COLO668 (cell line): ENCODE results near the gene CD96.

Experiments
- DNase-seq: peaks from one replicate; lab custom pipeline; 2025; ENCODE audit not compliant: unreplicated experiment; lab: John Stamatoyannopoulos, UW

The CD96 gene

DNA sequence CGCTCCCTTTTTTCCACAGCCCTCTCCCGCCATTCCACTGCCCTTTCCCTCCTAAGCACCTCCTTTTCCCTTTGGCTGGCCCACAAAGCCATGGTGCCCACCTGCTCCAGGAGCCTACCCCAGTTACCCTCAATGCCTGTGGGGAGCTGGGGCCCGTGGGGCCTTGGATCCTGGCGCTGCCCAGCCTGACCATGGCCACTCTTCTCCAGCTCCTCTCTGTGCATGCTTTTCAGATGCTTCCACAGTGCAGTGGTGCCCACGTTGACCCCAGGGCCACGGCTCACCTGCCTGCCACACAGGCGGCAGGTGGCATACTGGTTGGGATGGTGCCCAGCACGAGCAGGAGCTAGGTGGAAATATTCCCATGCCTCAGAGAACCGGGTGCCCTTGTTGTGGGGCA, 51.7 kb downstream of the CD96 start:
- no peak for DNase-seq

GRCh38 chr3:111594205-111594604, 52.2 kb downstream of the CD96 start:
- no peak for DNase-seq

DNA sequence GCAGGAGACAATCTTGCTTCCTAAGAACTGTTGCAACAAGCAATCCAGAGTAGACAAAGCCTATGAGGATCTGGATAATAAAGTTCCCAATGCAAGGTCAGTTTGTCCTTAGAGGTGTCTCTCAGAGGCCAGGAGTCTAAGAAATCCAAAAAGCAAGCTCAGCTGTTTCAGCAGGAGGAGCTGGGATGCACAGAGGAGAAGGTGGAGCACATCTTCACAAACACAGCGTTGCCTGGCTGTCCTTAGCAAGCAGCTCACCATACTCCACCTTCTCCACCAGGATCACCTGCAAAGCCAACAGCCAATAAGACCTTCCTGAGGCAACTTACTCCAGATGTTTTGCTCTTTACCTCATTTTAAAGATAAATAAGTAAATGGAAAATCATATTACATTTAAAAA, 52.8 kb downstream of the CD96 start:
- DNase-seq = no peak

DNA sequence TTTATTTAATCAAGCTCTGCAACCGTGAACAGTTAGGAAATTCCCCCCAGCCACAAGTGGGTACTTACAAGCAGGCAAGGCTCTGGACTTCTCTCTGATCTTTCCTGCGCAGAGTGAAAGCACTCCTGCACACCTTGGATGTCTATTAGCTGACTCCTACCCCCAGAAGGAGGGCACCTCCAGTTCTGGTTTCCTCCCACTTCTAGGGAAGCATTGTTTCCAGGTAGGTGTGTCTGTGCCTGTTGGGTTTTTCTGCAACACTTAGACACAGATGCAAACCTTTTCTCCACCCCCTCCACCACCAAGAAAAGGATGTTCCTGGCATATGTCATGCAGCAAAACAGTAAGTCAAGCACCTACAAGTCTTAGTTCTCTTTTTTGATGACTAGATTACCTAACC, 53.2 kb downstream of the CD96 start, which contains the start of gene ZBED2:
Gene ZBED2, minus strand, starts transcription at position 115 of the 400 bp plus-strand sequence. CDS start 1,145 bp downstream, outside the sequence.
- DNase-seq = no peak

DNA sequence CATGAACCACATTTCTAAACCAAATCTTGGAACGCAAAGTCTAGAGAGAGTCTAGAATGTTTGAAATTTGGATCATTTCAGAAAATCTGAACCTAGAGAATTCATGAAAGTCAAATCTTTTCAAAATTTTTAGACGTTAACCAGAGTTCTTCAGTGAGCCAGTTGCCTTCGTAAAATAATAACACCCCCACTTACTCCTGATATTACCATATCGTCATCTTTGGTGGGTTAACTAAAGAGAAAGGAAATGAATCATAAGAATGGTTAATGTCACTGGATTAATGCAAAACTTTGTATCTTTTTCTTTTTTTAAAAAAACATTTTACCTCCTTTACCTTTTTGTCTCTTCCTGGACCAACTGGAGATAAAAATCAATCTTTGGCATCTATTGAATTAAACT, 54.3 kb downstream of the CD96 start:
- DNase-seq = no peak

DNA sequence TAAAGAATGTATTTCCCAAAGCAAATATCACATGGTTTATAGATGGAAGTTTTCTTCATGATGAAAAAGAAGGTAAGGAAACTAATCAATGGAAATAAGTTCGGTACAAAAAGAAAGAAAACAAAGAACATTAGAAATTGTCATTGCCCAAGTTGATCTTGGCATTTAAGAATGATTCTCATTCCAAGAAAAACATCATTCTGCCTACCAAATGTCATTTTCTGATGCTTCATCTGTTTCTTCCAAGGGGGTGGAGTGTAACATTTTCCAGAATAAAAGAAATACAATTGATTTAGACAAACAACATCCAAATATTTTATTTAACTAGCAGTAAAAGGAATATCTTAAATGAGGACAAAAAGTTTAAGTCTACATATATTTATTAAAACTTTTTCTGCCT, 56.1 kb downstream of the CD96 start:
- DNase-seq = no peak

GRCh38 chr3:111598552-111598951, 56.6 kb downstream of the CD96 start:
- no peak for DNase-seq

DNA sequence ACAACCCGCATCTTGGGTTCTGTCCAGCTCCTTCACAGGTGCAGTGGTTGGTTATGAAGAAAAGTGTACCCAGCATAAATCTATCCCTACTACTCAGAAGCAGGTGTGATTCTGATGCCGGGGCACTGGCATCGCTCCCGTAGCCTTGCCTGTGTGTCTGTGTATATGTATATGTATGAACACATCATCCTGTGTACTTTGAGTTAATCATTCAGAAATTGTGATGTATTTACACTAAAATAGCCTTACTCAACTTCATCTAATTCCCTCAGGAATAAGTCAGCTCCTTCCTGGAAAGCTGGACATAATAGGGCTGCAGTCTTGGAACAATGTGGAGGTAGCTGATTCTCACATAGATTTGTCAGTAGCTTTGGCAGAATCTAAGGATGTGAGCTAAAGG, 59.8 kb downstream of the CD96 start:
- no peak for DNase-seq

- no peak for DNase-seq
Observed at GRCh38 chr3:111603679-111604078, 61.7 kb downstream of the CD96 start.

- no peak for DNase-seq
Observed at GRCh38 chr3:111604119-111604518, 62.1 kb downstream of the CD96 start.

GRCh38 chr3:111605018-111605417, 63.0 kb downstream of the CD96 start:
- DNase-seq = no peak

GRCh38 chr3:111605493-111605892, 63.5 kb downstream of the CD96 start:
- DNase-seq = no peak

DNA sequence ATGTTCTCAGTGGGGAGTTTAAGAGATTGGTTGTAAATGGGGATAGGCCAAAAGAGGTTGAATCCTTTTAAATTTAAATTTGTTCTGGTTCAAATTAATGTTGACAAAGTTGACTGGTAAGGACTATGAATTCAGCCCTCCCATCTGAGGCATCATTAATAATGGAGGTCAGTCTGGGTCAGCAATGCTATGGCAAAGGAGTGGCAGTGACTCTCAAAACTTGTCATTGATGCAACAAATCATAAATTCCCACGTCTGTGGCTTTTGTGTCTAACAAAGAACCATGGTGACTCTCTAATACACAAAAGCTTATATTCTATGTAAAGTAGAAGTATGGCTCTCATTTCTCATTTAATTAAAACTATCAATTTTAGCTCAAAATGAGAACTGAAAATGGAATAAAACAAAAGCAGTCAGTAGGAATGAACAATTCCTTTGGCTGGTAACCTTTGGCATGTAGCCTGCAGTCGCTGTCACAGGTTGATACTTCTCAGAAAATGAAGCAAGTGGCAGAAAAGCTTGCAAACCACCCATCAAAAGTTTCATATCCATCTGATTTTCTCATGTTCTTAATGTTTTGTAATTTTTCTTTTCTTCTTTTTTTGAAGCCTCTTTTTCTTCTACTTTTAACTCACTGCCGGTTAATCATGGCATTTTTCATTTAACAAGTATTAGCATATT, 65.4 kb downstream of the CD96 start:
- DNase-seq = no peak

DNA sequence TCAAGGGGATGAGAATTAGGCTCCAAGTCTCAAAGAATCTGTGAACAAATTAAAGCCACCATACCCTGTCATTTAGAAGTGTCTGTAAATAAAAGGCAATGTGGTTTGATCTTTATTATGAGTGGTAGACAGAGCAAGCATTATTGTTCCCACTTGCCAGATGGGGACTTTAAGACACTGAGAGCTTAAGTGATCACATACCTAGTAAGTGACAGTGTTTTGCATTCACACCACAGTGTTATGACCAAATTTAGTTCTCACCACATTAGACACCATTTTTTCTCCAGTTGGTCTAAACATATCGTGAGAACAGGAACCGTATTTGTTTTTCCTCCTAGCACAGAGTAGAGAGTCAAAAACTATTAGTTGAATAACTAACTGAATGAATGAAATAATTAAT, 66.4 kb downstream of the CD96 start:
- no peak for DNase-seq

GRCh38 chr3:111609700-111610099, 67.7 kb downstream of the CD96 start:
- DNase-seq = no peak

DNA sequence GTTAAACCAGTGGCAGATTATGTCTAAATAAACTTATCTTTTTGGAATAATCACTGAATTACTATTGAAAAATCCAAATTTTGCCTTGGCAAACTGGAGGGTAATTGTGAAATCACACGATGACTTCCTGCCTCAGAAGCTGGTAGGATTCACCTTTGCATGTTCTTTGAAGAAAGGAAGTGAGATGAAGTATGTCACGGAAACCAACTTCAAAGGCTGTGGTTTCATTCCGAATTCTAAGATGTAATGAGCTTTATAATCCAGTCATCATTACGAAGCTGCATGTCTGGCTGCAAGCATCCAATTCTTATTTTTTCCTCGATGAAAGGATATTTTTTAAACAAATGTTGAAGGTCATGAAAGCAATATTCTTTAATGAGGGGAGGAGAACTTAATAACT, 68.2 kb downstream of the CD96 start:
- no peak for DNase-seq

DNA sequence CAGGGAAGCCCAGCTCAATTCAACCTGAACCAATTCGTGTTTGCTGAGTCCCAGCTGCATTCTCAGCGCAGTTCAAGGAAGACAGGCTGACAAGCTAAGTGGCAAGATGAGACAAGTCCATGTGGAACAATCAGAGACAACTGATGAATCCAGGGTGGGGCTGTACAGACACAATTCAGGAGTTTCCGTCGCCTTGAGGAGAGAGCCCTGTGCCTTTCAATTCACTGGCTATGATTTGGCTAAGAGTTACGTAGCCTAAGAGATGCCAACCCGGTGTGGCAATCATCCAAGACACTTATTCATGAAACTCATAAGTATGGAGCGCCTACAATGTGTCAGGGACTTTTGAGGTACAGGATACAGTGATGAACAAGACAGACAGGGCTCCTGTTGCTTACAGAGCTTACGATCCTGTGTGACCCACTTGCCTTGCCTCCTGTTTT, 68.6 kb downstream of the CD96 start:
- no peak for DNase-seq

GRCh38 chr3:111613294-111613693, 71.3 kb downstream of the CD96 start:
- no peak for DNase-seq

DNA sequence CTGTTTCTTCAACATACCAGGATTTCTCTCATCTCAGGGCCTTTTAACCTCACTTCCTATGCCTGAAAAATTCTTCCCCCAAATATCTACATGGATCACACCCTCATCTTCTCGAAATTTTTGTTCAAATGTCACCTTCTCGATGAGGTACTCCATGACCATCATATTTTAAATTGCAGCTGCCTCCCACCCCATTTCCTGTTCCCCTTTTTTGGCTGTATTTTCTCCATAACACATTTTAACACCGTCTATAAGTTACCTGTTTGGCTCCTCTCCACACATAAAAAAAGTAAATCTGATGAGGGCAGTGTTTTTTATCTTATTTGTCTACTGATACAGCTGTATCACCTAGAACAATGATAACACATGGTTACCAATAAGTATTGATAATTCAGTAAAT, 73.9 kb downstream of the CD96 start:
- no peak for DNase-seq

DNA sequence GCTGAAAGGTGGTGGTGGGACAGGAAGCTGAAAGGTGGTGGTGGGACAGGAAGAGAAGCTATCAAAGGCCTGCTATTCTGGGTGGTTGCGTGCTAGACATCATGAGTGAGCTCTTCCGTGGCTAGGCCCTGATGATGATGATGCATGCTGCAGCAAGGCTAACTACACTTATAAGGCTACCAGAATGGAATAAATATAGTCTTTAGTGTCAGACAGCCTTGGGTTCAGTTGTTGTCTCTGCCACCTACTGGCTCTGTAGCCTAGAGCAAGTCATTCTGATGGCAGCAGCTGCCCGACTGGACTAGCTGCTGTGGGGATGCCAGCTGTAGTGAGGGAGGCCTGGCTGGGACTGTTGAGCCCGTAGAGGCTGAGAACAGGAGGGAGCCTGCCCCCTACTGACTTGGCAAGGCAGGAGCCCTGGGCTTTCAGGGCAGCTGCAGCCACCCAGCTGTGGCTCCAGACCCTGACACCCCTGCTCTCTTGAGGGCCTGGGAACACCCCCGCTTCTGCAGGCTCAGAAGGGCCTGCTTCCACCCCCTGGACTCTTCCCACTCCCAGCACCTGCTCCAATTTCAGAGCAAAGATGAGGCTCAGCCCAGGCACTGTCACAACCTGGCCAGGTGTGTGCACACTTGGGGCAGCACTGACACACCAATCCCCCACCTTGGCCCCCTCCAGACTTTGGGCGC, 74.6 kb downstream of the CD96 start:
- no peak for DNase-seq

GRCh38 chr3:111617406-111617805, 75.4 kb downstream of the CD96 start:
- DNase-seq = no peak

DNA sequence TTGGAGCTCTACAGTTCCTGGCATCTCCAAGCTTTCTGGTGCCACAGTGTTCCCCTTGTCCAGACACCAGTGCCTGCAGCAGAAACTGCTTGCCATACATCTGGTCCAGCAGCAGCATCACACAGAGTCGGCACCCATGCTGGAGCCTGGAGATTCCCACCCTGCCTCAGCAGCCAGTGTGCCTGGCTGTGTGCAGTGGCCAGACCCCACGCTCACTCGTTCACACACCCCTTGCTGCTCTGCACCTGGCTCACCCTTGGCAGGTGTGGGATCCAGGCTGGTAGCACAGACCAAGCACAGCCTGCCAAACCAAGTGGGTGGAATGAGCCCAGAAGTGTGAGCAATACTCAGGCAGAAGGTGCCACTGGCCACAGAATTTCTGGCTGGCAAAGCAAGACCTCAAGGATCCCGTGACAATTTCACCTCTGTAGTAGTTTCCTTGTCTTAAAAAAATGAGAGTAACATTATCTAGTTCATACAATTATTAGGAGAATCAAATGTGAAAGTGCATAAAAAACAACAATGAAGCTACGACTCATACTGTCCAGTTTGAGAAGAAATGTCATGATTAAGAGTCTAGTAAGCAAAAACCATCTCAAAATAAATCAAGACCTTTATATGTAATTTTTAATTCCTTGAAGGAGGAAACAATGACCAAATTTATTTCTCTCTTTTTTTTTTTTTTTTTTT, 76.1 kb downstream of the CD96 start:
- DNase-seq = no peak
